Ecto neural progenitor cell (in vitro differentiated cells): ENCODE results near the gene MAP7D2.
"Not testable (repeated sequence)": the region's sequence is repeated elsewhere in the genome, so short reads cannot be mapped to it uniquely, and the experiment has no call there.

Source experiments
- DNase-seq: peaks from one replicate; pipeline ENCODE4 v3.0.0-alpha.2; 2018; ENCODE audit warnings: low spot score

The MAP7D2 gene

GRCh38 chrX:20116577-20117240 lies at the start of gene MAP7D2:
MAP7D2 (minus strand) TSS chrX:20116907; CDS start chrX:20116879, 28 bp downstream.
- DNase-seq: peak; percentile 51

- DNase-seq: not testable (repeated sequence)
Measured at GRCh38 chrX:20162516-20162915, 45.8 kb upstream of the MAP7D2 start.

GRCh38 chrX:20159797-20160385 lies 43.2 kb upstream of the MAP7D2 start:
- DNase-seq: no peak

GRCh38 chrX:20151689-20152088 lies 35.0 kb upstream of the MAP7D2 start:
- no peak for DNase-seq

DNA sequence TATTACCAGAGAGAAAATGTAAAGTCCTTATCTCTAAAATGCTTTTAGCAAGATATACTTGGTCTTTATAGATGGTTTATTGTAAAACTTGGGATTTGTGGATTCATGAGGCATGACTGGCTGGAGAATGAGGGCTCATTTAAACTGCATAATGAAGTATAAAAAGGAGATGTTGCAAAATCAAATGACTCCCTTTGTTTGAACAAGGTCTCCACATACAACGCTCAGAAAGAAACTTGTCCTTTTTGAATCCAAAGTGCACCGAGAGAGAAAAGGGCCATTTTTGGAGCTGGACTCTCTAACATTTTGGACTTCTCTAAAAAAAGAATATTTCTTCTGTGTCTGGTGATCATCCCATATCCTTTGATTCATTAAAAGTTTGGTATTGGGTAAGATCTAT lies 32.6 kb upstream of the MAP7D2 start:
- no peak for DNase-seq

DNA sequence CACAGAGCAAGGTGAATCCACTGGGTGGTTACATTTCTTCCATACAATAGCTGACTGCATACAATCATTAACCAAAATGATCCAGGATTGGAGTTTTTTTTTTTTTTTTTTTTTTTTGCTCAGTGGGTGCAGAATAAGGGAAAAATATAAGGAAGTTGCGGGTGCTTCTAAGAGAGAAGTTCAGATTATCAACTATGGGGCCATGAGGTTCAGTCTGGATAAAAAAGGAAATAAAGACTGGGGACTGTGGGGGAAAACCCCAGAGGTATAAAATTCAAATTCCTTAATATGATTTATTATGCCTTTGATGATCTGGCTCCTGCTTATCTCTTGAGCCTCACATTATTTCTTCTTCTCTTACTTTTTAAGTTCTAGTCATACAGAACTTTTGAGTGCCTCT lies 30.9 kb upstream of the MAP7D2 start:
- no peak for DNase-seq

DNA sequence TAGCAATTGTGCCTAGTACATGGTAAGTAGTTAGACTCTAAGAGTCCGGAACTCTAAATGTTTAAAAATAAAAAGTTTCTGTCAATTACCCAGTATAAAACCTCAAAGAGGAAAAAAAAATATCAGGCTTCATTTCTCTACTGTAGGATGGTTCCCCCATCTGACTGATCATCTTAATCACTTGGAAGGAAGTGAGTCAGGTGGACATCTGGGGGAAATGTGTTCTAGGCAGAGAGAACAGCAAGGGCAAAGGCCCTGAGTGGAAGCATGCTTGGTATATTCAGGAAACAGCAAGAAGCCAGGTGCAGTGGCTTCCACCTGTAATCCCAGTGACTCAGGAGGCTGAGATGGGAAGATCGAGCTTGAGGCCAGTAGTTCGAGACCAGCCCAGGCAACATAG lies 27.8 kb upstream of the MAP7D2 start:
- DNase-seq: no peak

- no peak for DNase-seq
Measured at GRCh38 chrX:20143561-20143960, 26.9 kb upstream of the MAP7D2 start.

- DNase-seq: no peak
Measured at GRCh38 chrX:20143111-20143510, 26.4 kb upstream of the MAP7D2 start.

DNA sequence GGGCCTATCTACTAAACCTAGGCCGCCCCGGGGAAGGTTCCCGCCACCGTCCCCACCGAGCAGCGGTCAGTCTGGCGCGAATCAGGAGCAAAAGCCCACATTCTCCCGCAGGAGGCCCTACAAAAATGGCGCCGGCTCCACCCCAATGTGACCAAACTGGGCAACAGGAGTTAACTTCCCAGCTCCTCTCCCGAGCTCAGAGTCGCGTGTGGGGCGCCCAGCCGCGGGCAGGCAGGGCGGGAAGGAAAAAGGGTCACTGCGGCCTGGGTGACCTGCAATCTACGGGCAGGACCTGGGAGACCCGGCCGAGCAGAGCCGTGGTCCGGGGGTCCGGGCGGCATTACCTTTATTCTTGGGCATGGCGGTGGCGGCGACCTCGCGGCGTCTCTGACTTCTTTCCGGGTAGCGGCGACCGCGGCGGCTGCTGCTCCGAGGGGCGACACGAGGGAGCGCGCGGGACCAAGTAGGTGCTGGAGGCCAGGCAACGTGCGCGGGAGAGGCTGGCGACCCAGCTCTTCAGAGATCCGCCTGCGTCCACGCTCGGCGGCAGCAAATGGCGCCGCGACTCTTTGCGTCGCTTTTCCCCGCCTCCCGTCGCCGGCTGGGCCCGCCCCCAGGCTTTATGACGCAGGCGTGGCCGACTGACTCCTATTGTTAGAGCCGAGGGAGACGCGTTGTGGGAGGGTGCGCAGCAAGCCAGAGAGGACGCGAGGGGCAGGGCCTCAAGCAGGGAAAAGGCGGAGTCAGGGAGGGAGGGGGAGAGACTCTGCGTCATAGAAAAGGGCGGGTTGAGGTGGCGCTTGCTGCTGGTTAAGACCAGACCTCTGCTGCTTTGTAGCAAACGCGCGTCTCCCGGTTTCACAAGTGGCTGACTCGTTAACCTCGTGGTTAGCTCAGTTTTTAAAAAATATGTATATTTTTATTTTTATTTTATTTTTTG lies 24.8 kb upstream of the MAP7D2 start, which contains the start of gene EIF1AX:
EIF1AX (minus strand) TSS at position 558 of the 940 bp plus-strand sequence; CDS start at position 360, 198 bp downstream.
- DNase-seq: peak; percentile 92

DNA sequence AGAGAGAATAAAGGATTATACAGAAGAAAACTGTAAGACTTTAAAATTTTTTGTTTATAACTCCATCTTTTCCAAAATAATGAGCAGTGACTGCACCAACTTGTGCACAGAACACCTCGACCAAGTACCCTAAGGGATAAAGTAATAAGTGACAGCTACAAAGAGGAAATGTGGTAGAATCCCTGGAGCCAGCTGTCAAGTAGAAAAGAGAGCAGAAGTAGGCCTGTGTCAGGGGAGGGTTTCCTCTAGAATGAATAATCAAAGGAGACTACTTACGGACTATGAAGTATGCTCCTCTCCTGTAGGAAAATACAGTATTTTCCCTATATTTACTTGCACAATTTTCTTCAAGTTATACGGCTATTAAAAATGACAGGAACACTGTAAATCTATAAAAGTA lies 23.7 kb upstream of the MAP7D2 start:
- no peak for DNase-seq

- DNase-seq: no peak
Measured at GRCh38 chrX:20139966-20140365, 23.3 kb upstream of the MAP7D2 start.

GRCh38 chrX:20135944-20136343 lies 19.2 kb upstream of the MAP7D2 start:
- DNase-seq: no peak

DNA sequence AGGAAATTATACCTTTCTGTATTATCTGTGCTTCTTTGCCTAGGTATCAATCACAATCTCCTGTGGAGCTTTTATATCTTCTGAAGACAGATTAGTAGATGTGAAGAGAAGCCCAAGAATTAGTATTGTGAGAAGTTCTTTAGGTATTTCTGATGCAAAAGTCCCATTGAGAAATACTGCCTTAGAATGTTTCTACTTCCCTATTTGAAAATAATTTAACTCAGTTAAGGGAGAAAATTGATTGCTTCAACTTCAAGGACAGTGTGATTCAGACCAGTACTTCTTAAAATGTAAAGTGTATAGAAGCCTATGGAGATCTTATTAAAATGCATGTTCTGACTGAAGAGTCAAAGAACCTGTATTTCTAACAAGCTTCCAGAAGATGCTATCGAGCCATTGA lies 16.0 kb upstream of the MAP7D2 start:
- no peak for DNase-seq

DNA sequence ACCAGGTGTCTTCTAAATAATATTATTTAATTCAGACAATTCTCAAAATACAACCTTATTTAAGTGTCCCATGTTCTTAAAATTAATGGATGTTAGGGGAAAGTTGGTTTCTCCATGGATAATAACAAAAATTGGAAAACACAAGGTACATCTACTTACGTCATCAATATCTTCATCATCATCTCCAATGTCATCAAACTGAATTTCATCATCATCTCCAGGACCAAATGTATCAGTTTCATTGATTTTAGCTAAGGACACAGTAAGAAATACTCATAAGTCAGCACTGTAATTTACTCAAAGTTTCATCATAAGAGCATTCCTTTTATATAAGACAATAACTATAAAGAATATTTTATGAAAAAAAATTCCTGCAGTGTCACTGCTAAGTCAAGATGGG lies 13.7 kb upstream of the MAP7D2 start:
- DNase-seq: no peak

- DNase-seq: no peak
Measured at GRCh38 chrX:20129547-20129946, 12.8 kb upstream of the MAP7D2 start.

DNA sequence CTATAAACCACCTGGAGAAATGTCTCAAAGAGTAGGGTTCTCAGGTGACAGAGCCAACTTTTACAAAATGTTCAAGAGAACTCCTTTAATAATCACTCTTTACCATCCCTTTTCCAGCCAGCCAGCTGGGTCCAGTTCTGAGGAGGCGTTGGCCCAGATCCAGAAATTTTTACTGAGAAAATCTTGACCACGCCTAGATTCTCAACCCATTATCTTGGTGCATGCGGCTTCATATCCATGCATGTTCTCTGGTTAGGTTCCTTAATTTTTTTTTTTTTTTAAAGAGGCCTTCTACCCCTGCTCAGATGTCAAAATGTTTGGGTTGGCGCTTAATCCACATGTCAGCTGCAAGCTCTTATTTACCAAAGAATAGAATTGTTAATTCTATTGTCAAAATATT lies 12.0 kb upstream of the MAP7D2 start:
- no peak for DNase-seq

- DNase-seq: not testable (repeated sequence)
Measured at GRCh38 chrX:20127440-20127839, 10.7 kb upstream of the MAP7D2 start.

DNA sequence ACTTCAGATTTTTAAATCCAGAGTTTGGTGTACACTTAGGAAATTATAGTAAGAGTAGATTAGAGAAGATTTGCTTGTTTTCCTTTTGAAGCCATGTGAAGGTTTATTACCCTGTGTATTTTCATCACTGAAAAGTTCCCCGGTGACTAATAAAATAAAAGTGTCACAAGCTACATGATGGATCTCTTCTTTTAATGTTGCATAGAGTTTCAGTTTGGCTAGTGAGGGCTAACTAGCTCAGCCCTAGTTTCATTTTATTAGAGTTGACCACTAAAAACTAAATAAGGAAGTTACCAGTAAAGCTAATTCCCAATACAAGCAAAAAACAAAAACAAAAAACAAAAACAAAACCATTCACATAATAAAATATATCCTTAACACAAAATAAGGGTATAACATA lies 10.1 kb upstream of the MAP7D2 start:
- DNase-seq: not testable (repeated sequence)

DNA sequence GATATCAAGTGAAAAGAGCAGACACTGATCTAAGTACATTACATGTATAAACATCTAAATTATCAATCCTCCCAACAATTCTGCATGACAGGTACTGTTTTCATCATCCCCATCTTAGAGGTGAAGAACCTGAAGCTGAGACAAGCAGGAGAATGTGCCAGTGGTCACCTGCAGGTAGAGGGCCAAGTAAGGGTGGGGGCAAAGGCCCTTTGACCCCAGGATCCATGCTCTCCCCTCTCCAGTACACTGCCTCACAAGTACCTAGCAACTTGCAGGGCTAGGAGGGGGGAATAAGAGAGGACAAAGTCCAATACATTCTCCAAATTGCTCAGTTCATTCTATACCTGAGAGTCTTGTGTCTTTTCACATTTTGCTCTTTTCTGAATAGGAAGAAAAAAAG lies 8.3 kb upstream of the MAP7D2 start:
- DNase-seq: no peak

DNA sequence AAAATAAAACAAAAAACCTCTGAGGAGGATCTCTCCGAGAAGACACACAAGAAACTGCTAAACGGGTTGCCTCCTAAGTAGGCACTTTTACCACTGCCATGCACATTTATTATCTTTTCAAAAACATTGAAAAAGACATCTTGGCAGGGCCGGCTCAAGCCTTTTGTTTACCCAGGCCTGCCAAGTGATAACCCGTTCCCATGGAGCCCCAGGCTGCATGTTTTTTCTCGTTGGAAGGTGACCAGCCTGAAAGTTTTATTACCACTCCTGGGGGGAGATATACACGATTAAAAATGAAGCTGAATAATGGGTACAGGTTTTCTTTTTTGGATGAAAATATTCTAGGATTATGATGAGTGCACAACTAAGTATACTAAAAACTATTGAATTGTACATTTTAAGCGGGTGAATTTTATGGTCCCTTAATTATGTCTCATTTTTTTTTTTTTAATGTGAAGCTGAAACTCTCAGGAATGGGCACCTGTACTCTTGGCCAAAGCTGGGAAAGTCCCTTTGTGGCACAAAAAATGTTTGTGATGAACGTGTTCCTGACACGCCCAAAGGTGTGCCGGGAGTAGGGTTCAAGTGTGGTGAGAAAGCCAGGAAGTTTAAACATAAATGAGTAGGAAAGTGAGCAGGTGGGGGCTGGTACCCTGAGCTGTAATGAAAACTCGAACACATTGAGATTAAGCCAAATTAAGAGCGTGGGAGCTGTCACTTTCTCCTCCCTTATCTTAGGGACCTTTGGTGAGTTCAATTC lies 1.5 kb upstream of the MAP7D2 start:
- DNase-seq: no peak

DNA sequence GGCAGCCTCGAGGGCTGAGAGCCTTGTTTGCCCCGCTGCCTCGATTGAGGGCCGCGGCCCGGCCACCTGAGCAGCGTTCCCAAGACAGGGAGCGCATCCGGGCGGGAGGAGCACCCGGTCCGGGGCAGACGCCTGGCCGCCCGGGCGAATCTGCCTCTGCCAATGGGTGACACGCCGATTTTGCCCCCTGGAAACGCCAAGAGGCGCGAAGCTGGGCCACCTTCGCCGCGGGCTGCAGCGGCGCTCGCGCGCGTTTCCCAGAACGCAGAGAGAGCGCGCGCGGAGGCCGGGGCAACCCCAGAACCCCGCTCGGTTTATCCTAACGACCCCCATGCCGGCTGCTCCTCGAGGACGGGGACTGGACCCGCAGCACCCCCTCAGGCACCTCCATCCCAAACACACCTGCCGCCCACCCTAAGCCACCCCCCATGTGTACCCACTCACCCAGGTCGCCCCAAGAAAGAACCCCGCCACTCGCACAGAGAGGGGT lies 575 bp downstream of the MAP7D2 start:
- DNase-seq: no peak
